Sigmoid colon (tissue), 7 donors: ENCODE data around the gene OBI1. TPM values are rescaled to one million over a fixed set of nuclear protein-coding genes. Genes with fewer than 3 reads are reported as not detected.

Experiments used
- DNase-seq: peaks from one replicate; pipeline ENCODE4 v3.0.0-alpha.2; 2019
- H3K27ac ChIP-seq, 4 donors: fragments of 200-600 bp; sonication (generic); one replicate each; pipeline ENCODE4 v1.5.1; 2016 to 2019; ENCODE audit warnings: mild to moderate bottlenecking in 1 of 4
- H3K27me3 ChIP-seq, 3 donors: fragments of 200-600 bp; sonication (generic); one replicate each; pipeline ENCODE4 v1.5.1; 2019; ENCODE audit warnings: mild to moderate bottlenecking in 1 of 3
- H3K36me3 ChIP-seq, 4 donors: fragments of 200-600 bp; sonication (generic); one replicate each; pipeline ENCODE4 v1.5.1; 2016 to 2019
- H3K4me1 ChIP-seq, 4 donors: fragments of 200-600 bp; sonication (generic); one replicate each; pipeline ENCODE4 v1.5.1; 2017 to 2019
- H3K4me3 ChIP-seq, 4 donors: fragments of 200-600 bp; sonication (generic); one replicate each; pipeline ENCODE4 v1.5.1; 2017 to 2019; ENCODE audit warnings: mild to moderate bottlenecking in 2 of 4, moderate library complexity in 1 of 4
- H3K9me3 ChIP-seq, 4 donors: fragments of 200-600 bp in 3 of 4; sonication (generic) in 3 of 4; one replicate each; pipeline versions ENCODE4 v1.5.1 to v1.6.1; 2013 to 2019
- EP300 ChIP-seq, 4 donors: sonication (generic); formaldehyde crosslinking; IDR thresholded peaks; one replicate each; pipeline ENCODE4 v1.6.1; 2017; ENCODE audit warnings: antibody characterized with exemption in 4 of 4
- POLR2A ChIP-seq, 2 donors: fragments of 450-650 bp; IDR thresholded peaks; one replicate each; pipeline ENCODE4 v1.6.1; 2016; ENCODE audit warnings: antibody characterized with exemption in 2 of 2, mild to moderate bottlenecking in 2 of 2, moderate library complexity in 2 of 2
- POLR2AphosphoS5 ChIP-seq, 4 donors: sonication (generic); formaldehyde crosslinking; IDR thresholded peaks; one replicate each; pipeline ENCODE4 v1.6.1; 2017; ENCODE audit warnings: antibody characterized with exemption in 4 of 4
- WGBS, 2 donors: extraction: QIAGEN DNeasy Blood & Tissue Kit; methylation state at CpG; one replicate each; pipeline ENCODE4 v1.1.7; 2013; 5-methylcytosine and 5-hydroxymethylcytosine counted together
- intact Hi-C: fragments of 100-400 bp; cut with DNase I; formaldehyde crosslinking; loops from one replicate; pipeline ENCODE4 v1.15.1; 2023
- polyA plus RNA-seq, 3 donors: library from polyadenylated mRNA; stranded (reverse); fragments of 200-250 nt; gene quantifications; one replicate each; pipeline ENCODE4 v1.2.3, GENCODE V29; 2013
- total RNA-seq, 4 donors: library from RNA; depleted of rRNA; stranded (reverse); fragments of >200 nt; gene quantifications; one replicate each; pipeline ENCODE4 v1.1.0, GENCODE V29; 2016
- TF ChIP-seq, protein P1 (sequence below), 4 experiments: fragments of 450-650 bp in 3 of 4; fragments of 200-600 bp in 1 of 4; IDR thresholded peaks; one replicate each; pipeline ENCODE4 v1.5.1; 2016 to 2019; ENCODE audit warnings: antibody characterized with exemption in 4 of 4, mild to moderate bottlenecking in 3 of 4, moderate library complexity in 2 of 4
- donor health status: healthy with polysubstance abuse.
- donor health status: Bipolar disorder and iron deficiency.
- donor health status: healthy.

Gene OBI1
- total and polyA plus RNA-seq, 7 donors, result 2.1 to 13.6 (median 9.1) TPM

DNA sequence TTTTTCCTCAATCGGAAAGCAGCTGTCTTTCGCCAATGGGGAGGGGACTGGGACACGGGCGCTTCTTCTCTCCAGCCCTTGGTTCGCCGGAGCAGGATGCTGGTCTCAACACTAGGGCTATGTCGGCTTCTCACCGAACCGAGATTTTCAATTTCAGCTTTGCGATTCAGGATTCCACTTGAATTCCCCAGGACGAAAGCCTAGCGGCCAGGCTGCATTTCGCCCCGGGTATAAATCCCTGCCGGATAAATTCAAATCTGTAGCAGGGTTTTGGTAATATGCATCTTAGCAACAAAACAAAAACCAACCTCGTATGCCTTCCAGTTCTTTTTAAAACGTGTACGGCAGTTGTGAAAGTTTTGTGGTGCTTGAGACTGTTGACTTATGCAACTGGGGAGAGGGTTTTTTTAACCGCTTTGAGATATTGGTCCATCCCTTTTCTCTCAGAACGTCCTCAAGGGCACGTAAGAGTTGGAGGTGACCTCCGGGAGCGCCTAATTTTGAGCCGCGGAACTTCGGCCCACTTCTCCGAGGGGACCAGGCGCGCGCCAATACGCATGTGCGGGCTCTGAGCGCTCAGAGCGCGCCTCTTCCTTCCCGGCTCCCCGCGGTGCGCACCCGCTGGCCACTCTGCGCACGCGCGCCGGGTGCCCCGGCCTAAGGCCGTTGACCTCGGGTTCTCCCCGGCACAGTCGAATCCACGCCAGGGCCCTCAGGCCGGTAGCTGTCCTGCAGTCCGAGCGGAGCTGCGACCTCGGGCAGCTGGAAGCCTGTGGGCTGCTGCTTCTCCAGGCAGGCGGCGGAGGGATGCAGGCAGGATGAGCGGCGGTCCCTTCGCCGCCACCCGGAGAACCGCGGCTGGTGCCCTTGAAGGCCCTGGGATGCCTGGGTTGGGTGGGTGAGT is 63.2 kb downstream of the OBI1 start:
- peak overlapping the region in 2 of 4 donors; percentile 9 to 16 for H3K4me3 ChIP-seq
- no peak overlapping the region for H3K27ac ChIP-seq
- no peaks in the 10 kb centered on the region for H3K36me3 ChIP-seq
- no peaks in the 10 kb centered on the region for H3K9me3 ChIP-seq
- whole genome bisulfite sequencing, 2 donors, result 5 to 7% methylated on average over 65 of the region's 65 CpGs
- peaks cover 0 to 22% (median 15%) of the 10 kb centered on the region in 4 donors for H3K4me1 ChIP-seq
- H3K27me3 ChIP-seq, result peaks cover 71 to 100% (median 98%) of the 10 kb centered on the region in 3 donors
- intact Hi-C loops, result no loop called here
- no peak for DNase-seq
- TF ChIP-seq POLR2A (IDR thresholded peaks at IDR 0.05) (no peak), POLR2AphosphoS5 (IDR thresholded peaks at IDR 0.05) (no peak)
- TF ChIP-seq, protein P1, sequence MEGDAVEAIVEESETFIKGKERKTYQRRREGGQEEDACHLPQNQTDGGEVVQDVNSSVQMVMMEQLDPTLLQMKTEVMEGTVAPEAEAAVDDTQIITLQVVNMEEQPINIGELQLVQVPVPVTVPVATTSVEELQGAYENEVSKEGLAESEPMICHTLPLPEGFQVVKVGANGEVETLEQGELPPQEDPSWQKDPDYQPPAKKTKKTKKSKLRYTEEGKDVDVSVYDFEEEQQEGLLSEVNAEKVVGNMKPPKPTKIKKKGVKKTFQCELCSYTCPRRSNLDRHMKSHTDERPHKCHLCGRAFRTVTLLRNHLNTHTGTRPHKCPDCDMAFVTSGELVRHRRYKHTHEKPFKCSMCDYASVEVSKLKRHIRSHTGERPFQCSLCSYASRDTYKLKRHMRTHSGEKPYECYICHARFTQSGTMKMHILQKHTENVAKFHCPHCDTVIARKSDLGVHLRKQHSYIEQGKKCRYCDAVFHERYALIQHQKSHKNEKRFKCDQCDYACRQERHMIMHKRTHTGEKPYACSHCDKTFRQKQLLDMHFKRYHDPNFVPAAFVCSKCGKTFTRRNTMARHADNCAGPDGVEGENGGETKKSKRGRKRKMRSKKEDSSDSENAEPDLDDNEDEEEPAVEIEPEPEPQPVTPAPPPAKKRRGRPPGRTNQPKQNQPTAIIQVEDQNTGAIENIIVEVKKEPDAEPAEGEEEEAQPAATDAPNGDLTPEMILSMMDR (IDR thresholded peaks at IDR 0.05), result no peak

DNA sequence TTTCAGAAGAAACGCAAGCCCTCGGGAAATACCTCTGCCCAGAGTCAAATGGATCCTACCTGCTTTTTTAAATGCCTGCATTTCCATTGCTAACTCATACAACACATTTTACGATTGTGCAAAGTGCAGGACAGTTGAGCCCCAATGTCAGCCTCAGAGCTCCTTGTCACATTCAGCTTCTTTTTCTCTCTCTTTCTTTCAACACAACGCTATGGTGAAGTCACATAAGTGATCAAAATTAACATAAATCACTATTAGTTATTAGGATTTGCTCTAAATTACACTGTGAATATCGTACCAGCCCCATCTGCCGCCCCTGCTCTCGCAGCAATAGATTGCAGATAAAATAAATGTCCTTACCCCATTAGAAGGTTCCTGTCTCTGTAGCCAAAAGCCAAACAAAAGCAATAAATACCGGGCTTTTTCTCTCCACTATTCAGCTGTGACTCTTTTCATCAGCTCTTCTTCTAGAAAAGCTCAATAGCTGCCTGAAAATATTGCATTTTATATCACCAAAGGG is 64.4 kb downstream of the OBI1 start:
- Histone ChIP-seq H3K36me3 (no peaks in the 10 kb centered on the region), H3K27ac (no peak overlapping the region), H3K4me1 (peaks cover 0 to 22% (median 15%) of the 10 kb centered on the region in 4 donors), H3K4me3 (no peak overlapping the region), H3K9me3 (no peaks in the 10 kb centered on the region), H3K27me3 (peaks cover 61 to 100% (median 94%) of the 10 kb centered on the region in 3 donors)
- TF ChIP-seq EP300 (IDR thresholded peaks at IDR 0.05) (no peak), POLR2A (IDR thresholded peaks at IDR 0.05) (no peak), POLR2AphosphoS5 (IDR thresholded peaks at IDR 0.05) (no peak)
- TF ChIP-seq, protein P1 (IDR thresholded peaks at IDR 0.05), result no peak
- DNase-seq, result no peak
- intact Hi-C loops, result no loop called here
- 7 to 9% methylated on average over 8 of the region's 8 CpGs for WGBS, 2 donors

DNA sequence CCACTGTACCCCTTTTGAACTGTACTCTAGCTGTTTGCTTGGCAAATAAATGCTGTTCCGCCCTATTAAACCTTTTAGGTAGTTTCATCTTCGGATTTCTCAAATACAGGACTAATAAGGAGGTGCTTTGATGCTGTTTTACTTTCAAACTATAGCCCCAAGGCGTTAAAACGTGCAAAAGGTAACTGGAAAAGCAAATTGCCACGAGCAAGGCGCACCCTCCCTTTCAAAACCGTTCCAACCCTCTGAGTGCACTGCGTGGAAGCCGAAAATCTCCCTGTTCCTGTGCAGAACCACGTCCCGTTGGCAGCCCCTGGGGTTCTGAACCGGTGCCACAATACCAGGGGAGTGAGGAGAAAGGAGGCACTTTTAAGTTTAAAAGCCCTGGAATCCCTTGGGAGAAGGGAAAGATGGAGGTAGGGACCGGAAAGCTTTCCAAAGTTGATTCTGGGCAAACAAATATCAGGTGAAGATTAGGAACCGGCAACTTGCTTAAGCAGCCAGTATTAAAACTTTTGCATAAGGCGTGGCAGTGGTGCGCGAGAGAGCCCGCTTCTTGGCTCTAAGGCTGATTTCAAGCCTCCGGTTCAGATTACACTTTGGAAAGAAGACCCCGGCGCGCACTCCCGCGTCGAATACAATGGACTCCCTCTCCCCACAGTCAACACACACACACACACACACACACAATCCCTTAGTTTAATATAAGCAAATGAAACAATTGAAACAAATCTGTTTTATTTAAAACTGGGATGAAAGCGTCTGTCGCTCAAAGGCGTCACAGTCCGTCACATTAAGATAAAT is 65.1 kb downstream of the OBI1 start:
- Histone ChIP-seq H3K4me3 (no peak overlapping the region), H3K9me3 (no peaks in the 10 kb centered on the region), H3K27ac (no peak overlapping the region), H3K4me1 (peaks cover 0 to 22% (median 15%) of the 10 kb centered on the region in 4 donors), H3K27me3 (peaks cover 54 to 100% (median 94%) of the 10 kb centered on the region in 3 donors), H3K36me3 (no peaks in the 10 kb centered on the region)
- intact Hi-C loops, result no loop called here
- TF ChIP-seq, protein P1 (IDR thresholded peaks at IDR 0.05), result no peak
- no peak for TF ChIP-seq POLR2AphosphoS5 (IDR thresholded peaks at IDR 0.05)
- no peak for TF ChIP-seq POLR2A (IDR thresholded peaks at IDR 0.05)
- no peak for TF ChIP-seq EP300 (IDR thresholded peaks at IDR 0.05)
- no peak for DNase-seq
- WGBS, 2 donors, result 8 to 12% methylated on average over 29 of the region's 29 CpGs

DNA sequence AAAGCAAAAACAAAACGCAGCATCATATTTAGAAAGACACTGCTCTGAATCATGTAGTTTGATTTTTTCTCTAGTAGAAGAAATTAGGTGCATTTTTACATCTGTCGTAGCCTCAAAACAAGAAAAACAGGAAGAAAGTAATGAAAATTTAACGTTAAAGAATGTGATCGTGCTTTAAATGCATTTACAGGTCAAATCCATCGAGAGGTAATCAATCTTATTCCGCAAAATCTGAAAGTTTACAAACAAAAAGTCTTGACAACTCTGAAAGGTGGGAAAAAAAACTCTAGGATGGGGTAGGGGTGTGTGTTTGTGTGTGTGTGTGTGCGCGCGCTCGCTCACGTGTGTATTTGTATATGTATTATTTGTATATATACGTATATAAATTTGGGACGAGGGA is 65.8 kb downstream of the OBI1 start:
- Histone ChIP-seq H3K4me1 (peaks cover 0 to 22% (median 15%) of the 10 kb centered on the region in 4 donors), H3K9me3 (no peaks in the 10 kb centered on the region), H3K4me3 (no peak overlapping the region), H3K36me3 (no peaks in the 10 kb centered on the region), H3K27ac (no peak overlapping the region), H3K27me3 (peaks cover 52 to 100% (median 94%) of the 10 kb centered on the region in 3 donors)
- no peak for TF ChIP-seq POLR2A (IDR thresholded peaks at IDR 0.05)
- TF ChIP-seq, protein P1 (IDR thresholded peaks at IDR 0.05), result no peak
- 12 to 15% methylated on average over 13 of the region's 13 CpGs for WGBS, 2 donors
- DNase-seq, result no peak
- intact Hi-C loops, result no loop called here
